ENCODE data around the gene VSIG8.
A peak's percentile ranks its signal among the peaks of the same experiment; 100 is the strongest.

VSIG8 gene

GRCh38 chr1:159870704-159871103 is 8.2 kb upstream of the VSIG8 start:
- Mint-ChIP-seq H3K9me3 (no peaks in the 10 kb centered on the region), H3K27ac (no peak overlapping the region), H3K27me3 (peaks cover 48% of the 10 kb centered on the region), H3K4me3 (no peak overlapping the region), H3K4me1 (peaks cover 21% of the 10 kb centered on the region)
- no peak for DNase-seq
- no peak for ATAC-seq

GRCh38 chr1:159869607-159870006 is 7.2 kb upstream of the VSIG8 start:
- Mint-ChIP-seq H3K4me3 (no peak overlapping the region), H3K9me3 (no peaks in the 10 kb centered on the region), H3K27me3 (peaks cover 46% of the 10 kb centered on the region), H3K4me1 (peaks cover 21% of the 10 kb centered on the region), H3K27ac (no peak overlapping the region)
- no peak for DNase-seq
- no peak for ATAC-seq

GRCh38 chr1:159869173-159869572 is 6.7 kb upstream of the VSIG8 start:
- Mint-ChIP-seq H3K9me3 (no peaks in the 10 kb centered on the region), H3K4me3 (no peak overlapping the region), H3K4me1 (peaks cover 21% of the 10 kb centered on the region), H3K27me3 (peaks cover 42% of the 10 kb centered on the region), H3K27ac (no peak overlapping the region)
- DNase-seq, result peak in 1 of 2 donors; percentile 17
- ATAC-seq, result peak; percentile 75

GRCh38 chr1:159868766-159869165 is 6.3 kb upstream of the VSIG8 start:
- H3K27me3 Mint-ChIP-seq, result peaks cover 39% of the 10 kb centered on the region
- ATAC-seq (no peak), DNase-seq (no peak)
- H3K4me3 Mint-ChIP-seq, result no peak overlapping the region
- H3K27ac Mint-ChIP-seq, result no peak overlapping the region
- H3K4me1 Mint-ChIP-seq, result peaks cover 21% of the 10 kb centered on the region
- no peaks in the 10 kb centered on the region for H3K9me3 Mint-ChIP-seq

- ATAC-seq (no peak), DNase-seq (no peak)
- Mint-ChIP-seq H3K4me1 (peaks cover 27% of the 10 kb centered on the region), H3K27me3 (peaks cover 49% of the 10 kb centered on the region), H3K4me3 (no peak overlapping the region), H3K9me3 (no peaks in the 10 kb centered on the region), H3K27ac (peak overlapping the region in 1 of 2 donors; percentile 90)
These were observed 5.2 kb upstream of the VSIG8 start for GRCh38 chr1:159867664-159868026.

- H3K27me3 Mint-ChIP-seq, result peaks cover 46% of the 10 kb centered on the region
- peak overlapping the region in 1 of 2 donors; percentile 90 for H3K27ac Mint-ChIP-seq
- no peaks in the 10 kb centered on the region for H3K9me3 Mint-ChIP-seq
- H3K4me1 Mint-ChIP-seq, result peaks cover 27% of the 10 kb centered on the region
- ATAC-seq, result no peak
- H3K4me3 Mint-ChIP-seq, result no peak overlapping the region
- no peak for DNase-seq
These were observed 4.6 kb upstream of the VSIG8 start for GRCh38 chr1:159866905-159867663.

- ATAC-seq (no peak), DNase-seq (no peak)
- peaks cover 42% of the 10 kb centered on the region for H3K27me3 Mint-ChIP-seq
- no peak overlapping the region for H3K27ac Mint-ChIP-seq
- no peak overlapping the region for H3K4me3 Mint-ChIP-seq
- H3K9me3 Mint-ChIP-seq, result no peaks in the 10 kb centered on the region
- H3K4me1 Mint-ChIP-seq, result peaks cover 27% of the 10 kb centered on the region
These were observed 3.6 kb upstream of the VSIG8 start for GRCh38 chr1:159866066-159866465.

GRCh38 chr1:159864262-159864661 is 1.8 kb upstream of the VSIG8 start:
- Mint-ChIP-seq H3K4me1 (peaks cover 23% of the 10 kb centered on the region), H3K27ac (peak overlapping the region in 1 of 2 donors; percentile 16), H3K27me3 (peaks cover 33% of the 10 kb centered on the region), H3K9me3 (no peaks in the 10 kb centered on the region), H3K4me3 (no peak overlapping the region)
- DNase-seq, result no peak
- no peak for ATAC-seq

- no peak for DNase-seq
- peaks cover 27% of the 10 kb centered on the region for H3K27me3 Mint-ChIP-seq
- no peak for ATAC-seq
- no peaks in the 10 kb centered on the region for H3K9me3 Mint-ChIP-seq
- no peak overlapping the region for H3K4me3 Mint-ChIP-seq
- H3K4me1 Mint-ChIP-seq, result peaks cover 16% of the 10 kb centered on the region
- peak overlapping the region in 1 of 2 donors; percentile 55 for H3K27ac Mint-ChIP-seq
These were observed 426 bp downstream of the VSIG8 start for GRCh38 chr1:159862031-159862430.

GRCh38 chr1:159861218-159861617 is 1.2 kb downstream of the VSIG8 start:
- DNase-seq, result no peak
- peaks cover 13% of the 10 kb centered on the region for H3K4me1 Mint-ChIP-seq
- ATAC-seq, result no peak
- H3K9me3 Mint-ChIP-seq, result no peaks in the 10 kb centered on the region
- no peak overlapping the region for H3K4me3 Mint-ChIP-seq
- no peak overlapping the region for H3K27ac Mint-ChIP-seq
- H3K27me3 Mint-ChIP-seq, result peaks cover 21% of the 10 kb centered on the region

GRCh38 chr1:159860456-159860855 is 2.0 kb downstream of the VSIG8 start:
- no peaks in the 10 kb centered on the region for H3K9me3 Mint-ChIP-seq
- H3K27me3 Mint-ChIP-seq, result peaks cover 18% of the 10 kb centered on the region
- peaks cover 12% of the 10 kb centered on the region for H3K4me1 Mint-ChIP-seq
- ATAC-seq (no peak), DNase-seq (no peak)
- no peak overlapping the region for H3K27ac Mint-ChIP-seq
- no peak overlapping the region for H3K4me3 Mint-ChIP-seq

GRCh38 chr1:159859767-159860322 is 2.6 kb downstream of the VSIG8 start:
- ATAC-seq (no peak), DNase-seq (no peak)
- Mint-ChIP-seq H3K27ac (no peak overlapping the region), H3K9me3 (no peaks in the 10 kb centered on the region), H3K27me3 (peaks cover 18% of the 10 kb centered on the region), H3K4me3 (no peak overlapping the region), H3K4me1 (peaks cover 18% of the 10 kb centered on the region)

GRCh38 chr1:159857889-159858288 is 4.6 kb downstream of the VSIG8 start:
- Mint-ChIP-seq H3K4me1 (peaks cover 27% of the 10 kb centered on the region), H3K27me3 (peaks cover 10% of the 10 kb centered on the region), H3K9me3 (no peaks in the 10 kb centered on the region), H3K27ac (no peak overlapping the region), H3K4me3 (no peak overlapping the region)
- ATAC-seq (no peak), DNase-seq (no peak)

- Mint-ChIP-seq H3K4me1 (peaks cover 27% of the 10 kb centered on the region), H3K9me3 (no peaks in the 10 kb centered on the region), H3K27me3 (peaks cover 1% of the 10 kb centered on the region), H3K27ac (no peak overlapping the region), H3K4me3 (no peak overlapping the region)
- DNase-seq (no peak), ATAC-seq (no peak)
These were observed 5.9 kb downstream of the VSIG8 start for GRCh38 chr1:159856576-159856975.

GRCh38 chr1:159855709-159856108 is 6.7 kb downstream of the VSIG8 start:
- Mint-ChIP-seq H3K4me3 (peak overlapping the region in 1 of 2 donors; percentile 8), H3K27ac (no peak overlapping the region), H3K4me1 (peaks cover 27% of the 10 kb centered on the region), H3K9me3 (no peaks in the 10 kb centered on the region), H3K27me3 (no peaks in the 10 kb centered on the region)
- no peak for ATAC-seq
- DNase-seq, result no peak

GRCh38 chr1:159854693-159855192 is 7.7 kb downstream of the VSIG8 start:
- peaks cover 34% of the 10 kb centered on the region for H3K4me1 Mint-ChIP-seq
- H3K9me3 Mint-ChIP-seq, result no peaks in the 10 kb centered on the region
- H3K27me3 Mint-ChIP-seq, result no peaks in the 10 kb centered on the region
- H3K27ac Mint-ChIP-seq, result peak overlapping the region; percentile 96
- DNase-seq (peak; percentile 83 to 85), ATAC-seq (peak; percentile 91)
- H3K4me3 Mint-ChIP-seq, result peak overlapping the region; percentile 90 to 95
